PFSK-1 (cell line): Measurements from ENCODE around the gene NDUFS7.

Experiments used
- FOXP2 ChIP-seq: optimal IDR thresholded peaks from 2 replicates; pipeline ENCODE3; 2011; ENCODE audit warnings: borderline replicate concordance, control low read depth, inconsistent platforms; ENCODE audit not compliant: insufficient read depth; ENCODE audit errors: extremely low read length, extremely low read depth
- POLR2AphosphoS5 ChIP-seq: IDR thresholded peaks from 2 replicates; pipeline ENCODE4 v1.6.1; 2012; ENCODE audit warnings: low read depth, mild to moderate bottlenecking, control low read depth, low read length, moderate library complexity
- SIN3A ChIP-seq: IDR thresholded peaks from 2 replicates; pipeline ENCODE4 v1.6.1; 2012; ENCODE audit warnings: mild to moderate bottlenecking, low read length, moderate library complexity, borderline replicate concordance; ENCODE audit not compliant: insufficient read depth
- TAF1 ChIP-seq: IDR thresholded peaks from 2 replicates; pipeline ENCODE4 v1.6.1; 2012; ENCODE audit warnings: low read length, control low read depth, borderline replicate concordance; ENCODE audit not compliant: insufficient read depth
- TF ChIP-seq, protein P1 (sequence below), 2 experiments: IDR thresholded peaks; 2 replicates each; pipeline versions ENCODE4 v1.6.1 to v1.8.0; 2011 to 2012; ENCODE audit warnings: low read depth in 2 of 2, low read length in 2 of 2, control low read depth in 1 of 2, inconsistent platforms in 1 of 2, mild to moderate bottlenecking in 1 of 2, moderate library complexity in 1 of 2; ENCODE audit not compliant: insufficient read depth in 1 of 2

NDUFS7 gene

DNA sequence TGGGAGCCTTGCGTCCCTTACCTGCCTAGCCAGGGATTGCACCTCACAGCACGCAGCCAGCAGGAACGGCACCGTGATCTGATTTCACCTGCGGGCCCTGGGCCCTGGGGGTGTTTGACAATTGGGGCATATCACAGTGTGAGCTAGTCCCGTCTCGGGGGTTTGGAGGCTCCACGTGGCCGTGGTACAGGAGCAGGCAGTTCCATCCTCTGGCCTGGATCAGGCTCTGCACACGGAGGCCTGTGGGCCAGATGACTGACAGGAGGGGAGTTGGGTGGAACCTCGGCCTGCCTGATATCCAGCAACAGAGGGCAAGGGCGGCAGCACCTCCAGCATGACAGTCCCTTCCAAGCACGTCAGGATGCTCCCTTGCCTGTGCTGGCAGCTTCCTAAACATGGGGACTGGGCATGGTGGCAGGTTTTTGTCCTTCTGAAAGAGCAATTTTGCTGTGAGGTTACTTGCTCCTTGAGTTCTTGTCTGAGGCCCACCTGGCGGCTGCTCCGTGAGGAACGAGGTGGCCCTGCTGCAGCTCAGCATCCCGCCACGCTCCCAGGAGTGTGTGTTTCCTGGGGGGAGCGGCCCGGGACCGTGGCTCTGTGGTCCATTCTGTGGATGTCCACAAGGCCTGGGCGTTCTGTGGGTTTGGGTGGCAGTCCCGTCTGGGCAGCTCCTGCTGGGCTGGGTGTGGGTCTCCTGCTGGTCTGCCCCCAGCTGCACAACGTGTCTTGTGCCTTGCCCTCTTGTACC is 48.2 kb downstream of the NDUFS7 start:
- no peak for TF ChIP-seq FOXP2
- no peak for TF ChIP-seq TAF1
- no peak for TF ChIP-seq POLR2AphosphoS5
- TF ChIP-seq, protein P1, sequence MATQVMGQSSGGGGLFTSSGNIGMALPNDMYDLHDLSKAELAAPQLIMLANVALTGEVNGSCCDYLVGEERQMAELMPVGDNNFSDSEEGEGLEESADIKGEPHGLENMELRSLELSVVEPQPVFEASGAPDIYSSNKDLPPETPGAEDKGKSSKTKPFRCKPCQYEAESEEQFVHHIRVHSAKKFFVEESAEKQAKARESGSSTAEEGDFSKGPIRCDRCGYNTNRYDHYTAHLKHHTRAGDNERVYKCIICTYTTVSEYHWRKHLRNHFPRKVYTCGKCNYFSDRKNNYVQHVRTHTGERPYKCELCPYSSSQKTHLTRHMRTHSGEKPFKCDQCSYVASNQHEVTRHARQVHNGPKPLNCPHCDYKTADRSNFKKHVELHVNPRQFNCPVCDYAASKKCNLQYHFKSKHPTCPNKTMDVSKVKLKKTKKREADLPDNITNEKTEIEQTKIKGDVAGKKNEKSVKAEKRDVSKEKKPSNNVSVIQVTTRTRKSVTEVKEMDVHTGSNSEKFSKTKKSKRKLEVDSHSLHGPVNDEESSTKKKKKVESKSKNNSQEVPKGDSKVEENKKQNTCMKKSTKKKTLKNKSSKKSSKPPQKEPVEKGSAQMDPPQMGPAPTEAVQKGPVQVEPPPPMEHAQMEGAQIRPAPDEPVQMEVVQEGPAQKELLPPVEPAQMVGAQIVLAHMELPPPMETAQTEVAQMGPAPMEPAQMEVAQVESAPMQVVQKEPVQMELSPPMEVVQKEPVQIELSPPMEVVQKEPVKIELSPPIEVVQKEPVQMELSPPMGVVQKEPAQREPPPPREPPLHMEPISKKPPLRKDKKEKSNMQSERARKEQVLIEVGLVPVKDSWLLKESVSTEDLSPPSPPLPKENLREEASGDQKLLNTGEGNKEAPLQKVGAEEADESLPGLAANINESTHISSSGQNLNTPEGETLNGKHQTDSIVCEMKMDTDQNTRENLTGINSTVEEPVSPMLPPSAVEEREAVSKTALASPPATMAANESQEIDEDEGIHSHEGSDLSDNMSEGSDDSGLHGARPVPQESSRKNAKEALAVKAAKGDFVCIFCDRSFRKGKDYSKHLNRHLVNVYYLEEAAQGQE (IDR thresholded peaks at IDR 0.05; ENCODE audit: insufficient read depth in 1 of 2, low read depth in 2 of 2, low read length in 2 of 2) = no peak
- TF ChIP-seq SIN3A = no peak

DNA sequence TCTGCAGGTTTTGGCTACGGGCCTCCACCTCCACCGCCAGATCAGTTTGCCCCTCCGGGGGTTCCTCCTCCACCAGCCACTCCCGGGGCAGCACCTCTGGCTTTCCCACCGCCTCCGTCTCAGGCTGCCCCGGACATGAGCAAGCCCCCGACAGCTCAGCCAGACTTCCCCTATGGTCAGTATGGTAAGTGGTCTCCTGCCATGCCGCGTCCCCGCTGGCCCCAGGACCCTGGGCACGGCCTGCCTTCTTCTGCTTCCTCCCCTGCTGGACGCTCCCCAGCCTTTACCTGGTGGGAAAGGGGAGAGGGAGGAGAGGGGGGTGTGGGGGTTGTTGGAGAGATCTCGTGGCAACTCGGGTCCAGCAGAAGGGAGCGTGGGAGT is 48.8 kb downstream of the NDUFS7 start:
- TF ChIP-seq TAF1 = no peak
- TF ChIP-seq, protein P1 (IDR thresholded peaks at IDR 0.05; ENCODE audit: insufficient read depth in 1 of 2, low read depth in 2 of 2, low read length in 2 of 2) = no peak
- TF ChIP-seq SIN3A = no peak
- no peak for TF ChIP-seq POLR2AphosphoS5

- TF ChIP-seq FOXP2 (no peak), TAF1 (no peak), POLR2AphosphoS5 (no peak)
- TF ChIP-seq, protein P1 (IDR thresholded peaks at IDR 0.05; ENCODE audit: insufficient read depth in 1 of 2, low read depth in 2 of 2, low read length in 2 of 2) = no peak
These were observed 49.7 kb downstream of the NDUFS7 start for GRCh38 chr19:1433119-1434039.

DNA sequence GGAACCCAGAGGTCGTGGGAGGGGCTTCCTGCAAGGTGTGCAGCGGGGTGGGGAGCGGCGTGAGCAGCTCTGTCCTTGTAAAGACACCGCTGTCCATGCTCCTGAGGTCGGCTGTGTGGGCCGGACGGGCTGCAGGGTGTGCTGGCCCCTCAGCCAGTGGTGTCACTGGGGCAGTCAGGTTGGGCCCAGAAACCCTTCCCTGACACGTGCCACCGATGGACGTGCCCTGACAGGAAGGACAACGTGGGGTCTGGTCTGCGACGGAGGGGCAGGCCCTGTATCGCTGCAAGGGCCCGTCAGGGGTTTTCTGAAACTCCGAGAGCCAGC is 50.3 kb downstream of the NDUFS7 start:
- TF ChIP-seq TAF1 (no peak), POLR2AphosphoS5 (no peak), FOXP2 (no peak), SIN3A (no peak)
- TF ChIP-seq, protein P1 (IDR thresholded peaks at IDR 0.05; ENCODE audit: insufficient read depth in 1 of 2, low read depth in 2 of 2, low read length in 2 of 2) = no peak
